GM12878 (cell line): ENCODE measurements around the gene HNF4A. TPM values are rescaled to one million over a fixed set of nuclear protein-coding genes. Genes with fewer than 3 reads are reported as not detected.

Experiments
- ATAC-seq: fragments of 200-7000 bp; cut with Tn5 transposase; 3 replicates; pipeline ENCODE4 v1.9.1; 2020; ENCODE audit warnings: mild to moderate bottlenecking, moderate library complexity
- BruUV-seq: library from RNA; stranded (reverse); fragments of 400-500 nt; replicated peaks from 2 replicates; lab custom pipeline; 2021; lab: Mats Ljungman, UMichigan
- CTCF ChIA-PET: fragments of 300-600 bp; sonication (Branson Sonifier 250); formaldehyde crosslinking; extraction: SDS; loops from one replicate; lab custom pipeline; 2021; ENCODE audit warnings: inconsistent platforms; lab: Yijun Ruan, JAX
- POLR2A ChIA-PET: fragments of 350-600 bp; formaldehyde crosslinking; extraction: SDS; loops from one replicate; lab custom pipeline; 2021; ENCODE audit warnings: inconsistent platforms; lab: Charles Lee
- RAD21 ChIA-PET: fragments of 300-600 bp; sonication (Branson Sonifier 250); formaldehyde crosslinking; loops from one replicate; lab custom pipeline; 2023; ENCODE audit warnings: antibody characterized with exemption; ENCODE audit not compliant: unreplicated experiment; lab: Charles Lee
- SMC1A ChIA-PET: fragments of 300-600 bp; sonication (Branson Sonifier 250); formaldehyde crosslinking; loops from one replicate; lab custom pipeline; 2023; ENCODE audit not compliant: unreplicated experiment, uncharacterized antibody; lab: Charles Lee
- DNase-seq: peaks from one replicate; pipeline ENCODE4 v3.0.0-alpha.2; 2011; ENCODE audit warnings: low read depth, low spot score
- FAIRE-seq: peaks from 3 replicates; lab custom pipeline; 2011; peaks lifted over from hg19 to GRCh38; lab: Jason Lieb, UNC
- H2AFZ ChIP-seq: 2 replicates; pipeline ENCODE4 v1.6.0; 2011; ENCODE audit warnings: low read depth, low read length, control low read depth; ENCODE audit not compliant: control insufficient read depth
- H3K27ac ChIP-seq: 2 replicates; pipeline ENCODE4 v1.5.1; 2011; ENCODE audit warnings: control low read depth; ENCODE audit not compliant: control insufficient read depth, insufficient read depth
- H3K27me3 ChIP-seq, 2 experiments: replicated peaks in 1 of 2; 2 replicates each; pipeline versions ENCODE4 v1.6.0 to v1.6.1; 2011; ENCODE audit warnings: low read length in 1 of 2; ENCODE audit not compliant: control insufficient read depth in 2 of 2, insufficient read depth in 2 of 2
- H3K36me3 ChIP-seq, 2 experiments: 2 replicates each; pipeline ENCODE4 v1.5.1; 2011; ENCODE audit warnings: low read length in 1 of 2; ENCODE audit not compliant: control insufficient read depth in 2 of 2, insufficient read depth in 2 of 2
- H3K4me1 ChIP-seq: 2 replicates; pipeline ENCODE4 v1.6.1; 2011; ENCODE audit warnings: mild to moderate bottlenecking, low read length, moderate library complexity, mixed read lengths; ENCODE audit not compliant: control insufficient read depth, insufficient read depth
- H3K4me2 ChIP-seq: 2 replicates; pipeline ENCODE4 v1.6.0; 2011; ENCODE audit warnings: control low read depth; ENCODE audit not compliant: control insufficient read depth, insufficient read depth
- H3K4me3 ChIP-seq: fragments of 200-600 bp; sonication (generic); 2 replicates; pipeline ENCODE4 v1.5.1; 2016
- H3K79me2 ChIP-seq: 2 replicates; pipeline ENCODE4 v1.6.0; 2011; ENCODE audit warnings: low read length; ENCODE audit not compliant: control insufficient read depth, insufficient read depth
- H3K9ac ChIP-seq: 2 replicates; pipeline ENCODE4 v1.8.0; 2011; ENCODE audit warnings: low read length, control low read depth, mixed read lengths; ENCODE audit not compliant: control insufficient read depth, insufficient read depth
- H3K9me3 ChIP-seq: replicated peaks from 3 replicates; pipeline ENCODE4 v1.5.1; 2011; ENCODE audit warnings: mild to moderate bottlenecking, low read length; ENCODE audit not compliant: control insufficient read depth, insufficient read depth
- H4K20me1 ChIP-seq: 2 replicates; pipeline ENCODE4 v1.6.0; 2011; ENCODE audit not compliant: control insufficient read depth, insufficient read depth
- BCL3 ChIP-seq: IDR thresholded peaks from 2 replicates; pipeline ENCODE4 v1.6.1; 2011; ENCODE audit warnings: borderline replicate concordance, low read depth, mild to moderate bottlenecking, moderate library complexity, low read length; ENCODE audit not compliant: insufficient read depth, poor library complexity, severe bottlenecking
- CTCF ChIP-seq, 3 experiments: IDR thresholded peaks in 2 of 3; conservative IDR thresholded peaks in 1 of 3; 2 replicates each; pipeline ENCODE4 v1.5.1; 2011; ENCODE audit warnings: low read depth in 3 of 3, low read length in 3 of 3, mild to moderate bottlenecking in 3 of 3, control low read depth in 2 of 3, moderate library complexity in 2 of 3, inconsistent platforms in 1 of 3, mixed read lengths in 1 of 3; ENCODE audit not compliant: control insufficient read depth in 2 of 3, insufficient read depth in 1 of 3; ENCODE audit errors: extremely low read depth in 1 of 3
- EGR1 ChIP-seq, 2 experiments: IDR thresholded peaks; 1 replicate in 1 of 2; 2 replicates in 1 of 2; pipeline ENCODE4 v1.6.1; 2011 to 2012; ENCODE audit warnings: low read depth in 2 of 2, low read length in 2 of 2, borderline replicate concordance in 1 of 2, mild to moderate bottlenecking in 1 of 2, moderate library complexity in 1 of 2
- EP300 ChIP-seq, 2 experiments: fragments of 150-350 bp in 1 of 2; IDR thresholded peaks; 2 replicates each; pipeline ENCODE4 v1.6.1; 2011 to 2012; ENCODE audit warnings: low read depth in 2 of 2, low read length in 2 of 2, borderline replicate concordance in 1 of 2, improper control_type of control experiment in 1 of 2, inconsistent platforms in 1 of 2; ENCODE audit not compliant: control insufficient read depth in 1 of 2
- HDGF ChIP-seq: fragments of 450-650 bp; IDR thresholded peaks from 2 replicates; pipeline ENCODE4 v1.6.1; 2016; ENCODE audit warnings: antibody characterized with exemption
- IRF4 ChIP-seq: IDR thresholded peaks from 2 replicates; pipeline ENCODE4 v1.6.1; 2011; ENCODE audit warnings: low read depth, low read length
- JUNB ChIP-seq: IDR thresholded peaks from 2 replicates; pipeline ENCODE4 v1.6.1; 2016; ENCODE audit warnings: antibody characterized with exemption, mild to moderate bottlenecking
- LARP7 ChIP-seq: fragments of 450-650 bp; IDR thresholded peaks from 2 replicates; pipeline ENCODE4 v1.6.1; 2017; ENCODE audit warnings: mild to moderate bottlenecking
- PAX5 ChIP-seq: IDR thresholded peaks from 2 replicates; pipeline ENCODE4 v1.6.1; 2011; ENCODE audit warnings: low read depth, low read length, borderline replicate concordance
- RUNX3 ChIP-seq: IDR thresholded peaks from 2 replicates; pipeline ENCODE4 v1.6.1; 2012; ENCODE audit warnings: low read length, inconsistent platforms
- SMARCA5 ChIP-seq: fragments of 450-650 bp; IDR thresholded peaks from 2 replicates; pipeline ENCODE4 v1.6.1; 2017; ENCODE audit warnings: mild to moderate bottlenecking
- SP1 ChIP-seq: IDR thresholded peaks from one replicate; pipeline ENCODE4 v1.6.1; 2011; ENCODE audit warnings: low read depth, low read length
- TCF7 ChIP-seq: IDR thresholded peaks from 2 replicates; pipeline ENCODE4 v1.6.1; 2014; ENCODE audit warnings: antibody characterized with exemption, borderline replicate concordance
- WRNIP1 ChIP-seq: IDR thresholded peaks from 2 replicates; pipeline ENCODE4 v1.6.1; 2011; ENCODE audit warnings: low read depth, low read length, improper control_type of control experiment, borderline replicate concordance
- YY1 ChIP-seq: IDR thresholded peaks from 2 replicates; pipeline ENCODE4 v1.6.1; 2011; ENCODE audit warnings: low read depth, mild to moderate bottlenecking, low read length
- ZNF217 ChIP-seq: fragments of 450-650 bp; IDR thresholded peaks from 2 replicates; pipeline ENCODE4 v1.6.1; 2017; ENCODE audit warnings: antibody characterized with exemption, mild to moderate bottlenecking
- ZSCAN29 ChIP-seq: fragments of 450-650 bp; IDR thresholded peaks from 2 replicates; pipeline ENCODE4 v1.6.1; 2017; ENCODE audit warnings: mild to moderate bottlenecking, moderate library complexity
- WGBS: methylation state at CpG from one replicate; pipeline ENCODE4 v1.1.6; 2016; ENCODE audit warnings: low lambda C conversion rate; ENCODE audit not compliant: insufficient replicate concordance, insufficient coverage; ENCODE audit errors: missing lambda C conversion rate; 5-methylcytosine and 5-hydroxymethylcytosine counted together
- in situ Hi-C: fragments of 300-500 bp; cut with MboI; formaldehyde crosslinking; loops from 9 replicates; pipeline ENCODE4 v1.14.3; 2018; ENCODE audit warnings: mixed read lengths
- intact Hi-C: fragments of 100-400 bp; cut with micrococcal nuclease; formaldehyde crosslinking; loops from one replicate; pipeline ENCODE4 v1.14.2; 2022; ENCODE audit not compliant: unreplicated experiment
- polyA plus RNA-seq, 11 experiments: library from polyadenylated mRNA; depleted of rRNA in 4 of 11; unstranded in 6 of 11; stranded (reverse) in 5 of 11; fragments of >200 nt; fragmentation: Nextera tagmentation in 4 of 11; fragmentation: Illumina TruSeq in 1 of 11; extraction: Ambion mirVana in 4 of 11; extraction: Trizol in 1 of 11; gene quantifications; 1 replicate in 1 of 11; 2 replicates in 10 of 11; pipeline versions ENCODE4 v1.2.1 to v1.2.3, GENCODE V29; 2011 to 2016; ENCODE audit warnings: inconsistent platforms in 2 of 11, missing spikeins in 2 of 11, low read depth in 1 of 11
- total RNA-seq, 4 experiments: library from RNA; depleted of rRNA in 3 of 4; stranded (reverse); fragments of >200 nt in 3 of 4; fragmentation: Illumina TruSeq in 1 of 4; extraction: Trizol in 1 of 4; gene quantifications; 2 replicates each; pipeline versions ENCODE4 v1.2.1 to v1.2.3, GENCODE V29; 2013 to 2021
- TF ChIP-seq, protein P1 (sequence below): fragments of 450-650 bp; IDR thresholded peaks from 2 replicates; pipeline ENCODE4 v1.6.1; 2016; ENCODE audit warnings: mild to moderate bottlenecking

The HNF4A gene
- total and polyA plus RNA-seq, 10 of the 15 experiments (the other 5 are each of a cell fraction or from before 2014, with no cell fraction given) = 0.21 TPM; not detected in 9

- POLR2A ChIA-PET = no interaction called here
- intact Hi-C loops = loop anchor here (5.0 kb wide), 2 partner anchors 298 to 348 kb away; no protein-coding TSS in a partner anchor
- H3K4me2 ChIP-seq = no peak overlapping the region
- TF ChIP-seq LARP7 (no peak), EGR1 (IDR thresholded peaks at IDR 0.05; ENCODE audit: borderline replicate concordance in 1 of 2, low read depth in 2 of 2, low read length in 2 of 2) (no peak), YY1 (0 out of 2 replicates have a peak, but pooled peaks have one; percentile 54), SP1 (no peak), TCF7 (no peak), PAX5 (0 out of 2 replicates have a peak, but pooled peaks have one; percentile 10), ZNF217 (no peak), CTCF (IDR thresholded peaks at IDR 0.05 in 2 of 3, conservative IDR thresholded peaks at IDR 0.05 in 1 of 3; ENCODE audit: control insufficient read depth in 2 of 3, extremely low read depth in 1 of 3, insufficient read depth in 1 of 3, low read depth in 3 of 3, low read length in 3 of 3) (peak; percentile 88 to 97 (median 88)), IRF4 (peak; percentile 74), JUNB (peak; percentile 45; the same call in 1 of the 2 replicates), EP300 (IDR thresholded peaks at IDR 0.05; ENCODE audit: borderline replicate concordance in 1 of 2, control insufficient read depth in 1 of 2, low read depth in 2 of 2, low read length in 2 of 2) (no peak), BCL3 (no peak), WRNIP1 (no peak), HDGF (no peak), ZSCAN29 (no peak), RUNX3 (peak; percentile 46; the same call in 1 of the 2 replicates), SMARCA5 (peak; percentile 33; the same call in 1 of the 2 replicates)
- TF ChIP-seq, protein P1, sequence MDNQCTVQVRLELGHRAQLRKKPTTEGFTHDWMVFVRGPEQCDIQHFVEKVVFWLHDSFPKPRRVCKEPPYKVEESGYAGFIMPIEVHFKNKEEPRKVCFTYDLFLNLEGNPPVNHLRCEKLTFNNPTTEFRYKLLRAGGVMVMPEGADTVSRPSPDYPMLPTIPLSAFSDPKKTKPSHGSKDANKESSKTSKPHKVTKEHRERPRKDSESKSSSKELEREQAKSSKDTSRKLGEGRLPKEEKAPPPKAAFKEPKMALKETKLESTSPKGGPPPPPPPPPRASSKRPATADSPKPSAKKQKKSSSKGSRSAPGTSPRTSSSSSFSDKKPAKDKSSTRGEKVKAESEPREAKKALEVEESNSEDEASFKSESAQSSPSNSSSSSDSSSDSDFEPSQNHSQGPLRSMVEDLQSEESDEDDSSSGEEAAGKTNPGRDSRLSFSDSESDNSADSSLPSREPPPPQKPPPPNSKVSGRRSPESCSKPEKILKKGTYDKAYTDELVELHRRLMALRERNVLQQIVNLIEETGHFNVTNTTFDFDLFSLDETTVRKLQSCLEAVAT = no peak
Observed at GRCh38 chr20:44384423-44385027, 29.0 kb downstream of the HNF4A start.

More at GRCh38 chr20:44384423-44385027, 29.0 kb downstream of the HNF4A start:
- ATAC-seq (peak; percentile 87), FAIRE-seq (peak; percentile 88), DNase-seq (peak; percentile 26)
- Histone ChIP-seq H3K27me3 (no peaks in the 10 kb centered on the region; a peak in 1 of 4 replicates), H3K9ac (no peak overlapping the region), H3K36me3 (no peaks in the 10 kb centered on the region), H3K9me3 (no peaks in the 10 kb centered on the region), H3K79me2 (no peaks in the 10 kb centered on the region), H2AFZ (no peak overlapping the region), H4K20me1 (no peaks in the 10 kb centered on the region), H3K27ac (no peak overlapping the region), H3K4me1 (no peaks in the 10 kb centered on the region), H3K4me3 (no peak overlapping the region)
- ChIA-PET CTCF (interaction anchor here (0.6 to 8.5 kb wide), 26 partner anchors 11 to 915 kb away, joined by 3 to 104 read pairs (median 3); partner anchors contain the start of gene PKIG), RAD21 (interaction anchor here (0.7 to 2.1 kb wide), 9 partner anchors 76 to 349 kb away, joined by 3 to 12 read pairs (median 3); partner anchors contain the start of gene TTPAL), SMC1A (interaction anchor here (0.8 to 2.8 kb wide), 8 partner anchors 12 to 299 kb away, joined by 3 to 17 read pairs (median 4); no protein-coding TSS in a partner anchor)
- in situ Hi-C loops = loop anchor here (5.0 kb wide), 2 partner anchors 167 to 223 kb away; no protein-coding TSS in a partner anchor
- BruUV-seq = no TSS peak
- WGBS = 10% methylated on average over 9 of the region's 9 CpGs
